Tibial nerve (tissue), 4 donors: ENCODE data around the gene SHB.

Source experiments
- EP300 ChIP-seq, 2 donors: sonication (generic); formaldehyde crosslinking; IDR thresholded peaks; one replicate each; pipeline ENCODE4 v1.6.1; 2017; ENCODE audit warnings: antibody characterized with exemption in 2 of 2, mild to moderate bottlenecking in 1 of 2
- TF ChIP-seq, protein P1 (sequence below), 5 experiments: fragments of 200-600 bp in 3 of 5; fragments of 450-650 bp in 2 of 5; sonication (generic) in 3 of 5; IDR thresholded peaks; one replicate each; pipeline ENCODE4 v1.5.1; 2016 to 2019; ENCODE audit warnings: antibody characterized with exemption in 5 of 5, mild to moderate bottlenecking in 3 of 5, moderate library complexity in 2 of 5

DNA sequence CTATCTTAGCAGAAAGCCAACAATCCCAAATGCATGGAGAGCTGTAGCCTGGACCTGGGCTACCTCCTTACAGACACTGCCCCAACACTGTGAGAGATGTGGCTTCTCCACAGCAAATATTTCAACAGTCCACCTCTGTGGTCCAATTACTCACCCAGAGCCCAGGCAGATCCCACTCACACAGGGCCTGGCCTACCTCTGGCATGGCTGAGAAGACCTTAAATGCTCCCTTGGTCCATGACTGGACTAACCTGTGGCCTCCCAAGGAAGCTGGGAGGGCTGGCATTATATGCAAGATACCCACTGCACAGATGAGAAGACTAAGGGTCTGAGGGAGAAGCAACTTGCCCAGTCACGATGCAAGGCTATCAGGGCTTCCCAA lies 142.3 kb downstream of the SHB start:
- TF ChIP-seq, protein P1, sequence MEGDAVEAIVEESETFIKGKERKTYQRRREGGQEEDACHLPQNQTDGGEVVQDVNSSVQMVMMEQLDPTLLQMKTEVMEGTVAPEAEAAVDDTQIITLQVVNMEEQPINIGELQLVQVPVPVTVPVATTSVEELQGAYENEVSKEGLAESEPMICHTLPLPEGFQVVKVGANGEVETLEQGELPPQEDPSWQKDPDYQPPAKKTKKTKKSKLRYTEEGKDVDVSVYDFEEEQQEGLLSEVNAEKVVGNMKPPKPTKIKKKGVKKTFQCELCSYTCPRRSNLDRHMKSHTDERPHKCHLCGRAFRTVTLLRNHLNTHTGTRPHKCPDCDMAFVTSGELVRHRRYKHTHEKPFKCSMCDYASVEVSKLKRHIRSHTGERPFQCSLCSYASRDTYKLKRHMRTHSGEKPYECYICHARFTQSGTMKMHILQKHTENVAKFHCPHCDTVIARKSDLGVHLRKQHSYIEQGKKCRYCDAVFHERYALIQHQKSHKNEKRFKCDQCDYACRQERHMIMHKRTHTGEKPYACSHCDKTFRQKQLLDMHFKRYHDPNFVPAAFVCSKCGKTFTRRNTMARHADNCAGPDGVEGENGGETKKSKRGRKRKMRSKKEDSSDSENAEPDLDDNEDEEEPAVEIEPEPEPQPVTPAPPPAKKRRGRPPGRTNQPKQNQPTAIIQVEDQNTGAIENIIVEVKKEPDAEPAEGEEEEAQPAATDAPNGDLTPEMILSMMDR (IDR thresholded peaks at IDR 0.05), result no peak
- TF ChIP-seq EP300 (IDR thresholded peaks at IDR 0.05), result no peak
